CD4-positive, alpha-beta T cell treated with Interleukin-12 subunit alpha and Interleukin-12 subunit beta, for 1 hour (primary cell): ENCODE results near the gene POLA2.

Source experiments
- DNase-seq: peaks from one replicate; pipeline ENCODE4 v3.0.0-alpha.2; 2020

The POLA2 gene

DNA sequence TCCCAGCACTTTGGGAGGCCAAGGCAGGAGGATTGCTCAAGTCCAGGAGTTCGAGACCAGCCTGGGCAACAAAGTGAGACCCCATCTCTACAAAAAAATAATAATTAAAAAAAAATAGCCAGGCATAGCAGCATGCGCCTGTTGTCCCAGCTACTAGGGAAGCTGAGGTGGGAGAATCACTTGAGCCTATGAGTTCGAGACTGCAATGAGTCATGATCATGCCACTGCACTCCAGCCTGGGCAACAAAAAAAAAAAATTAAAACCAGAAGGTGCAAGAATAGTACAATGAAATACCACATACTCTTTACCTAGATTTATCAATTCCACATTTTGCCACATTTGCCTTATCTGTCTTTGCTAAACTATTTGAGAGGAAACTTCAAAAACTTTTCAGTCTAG lies 80.1 kb downstream of the POLA2 start:
- no peak for DNase-seq
